Ascending aorta (tissue), 2 donors: ENCODE measurements around the gene CACNA2D3. TPM values are rescaled to one million over a fixed set of nuclear protein-coding genes. Genes with fewer than 3 reads are reported as not detected.
"Not testable (repeated sequence)": the region's sequence is repeated elsewhere in the genome, so short reads cannot be mapped to it uniquely, and the experiment has no call there.

Source experiments
- DNase-seq, 2 donors: peaks; one replicate each; pipeline ENCODE4 v3.0.0-alpha.2; 2019; ENCODE audit warnings: low spot score in 2 of 2
- H3K27ac ChIP-seq, 2 donors: fragments of 200-600 bp; sonication (generic); one replicate each; pipeline ENCODE4 v1.5.1; 2016 to 2017; ENCODE audit warnings: mild to moderate bottlenecking in 1 of 2
- H3K27me3 ChIP-seq: fragments of 200-600 bp; sonication (generic); one replicate; pipeline ENCODE4 v1.5.1; 2017
- H3K36me3 ChIP-seq, 2 donors: fragments of 200-600 bp; sonication (generic); one replicate each; pipeline ENCODE4 v1.5.1; 2016
- H3K4me1 ChIP-seq, 2 donors: fragments of 200-600 bp; sonication (generic); one replicate each; pipeline ENCODE4 v1.5.1; 2016 to 2017; ENCODE audit warnings: mild to moderate bottlenecking in 1 of 2
- H3K4me3 ChIP-seq, 2 donors: fragments of 200-600 bp; sonication (generic); one replicate each; pipeline ENCODE4 v1.5.1; 2016 to 2017; ENCODE audit warnings: mild to moderate bottlenecking in 1 of 2
- H3K9me3 ChIP-seq, 2 donors: fragments of 200-600 bp; sonication (generic); one replicate each; pipeline ENCODE4 v1.5.1; 2016
- intact Hi-C: fragments of 100-400 bp; cut with DNase I; formaldehyde crosslinking; loops from one replicate; pipeline ENCODE4 v1.15.1; 2023
- total RNA-seq: library from RNA; depleted of rRNA; stranded (reverse); fragments of >200 nt; gene quantifications from one replicate; pipeline ENCODE4 v1.1.0, GENCODE V29; 2016
- TF ChIP-seq, protein P1 (sequence below), 3 experiments: fragments of 200-600 bp in 2 of 3; fragments of 450-650 bp in 1 of 3; sonication (generic) in 2 of 3; IDR thresholded peaks; one replicate each; pipeline ENCODE4 v1.5.1; 2016 to 2019; ENCODE audit warnings: antibody characterized with exemption in 3 of 3, mild to moderate bottlenecking in 1 of 3, moderate library complexity in 1 of 3

Gene CACNA2D3
- total RNA-seq, 1 donor from 2014 or later, result not detected

DNA sequence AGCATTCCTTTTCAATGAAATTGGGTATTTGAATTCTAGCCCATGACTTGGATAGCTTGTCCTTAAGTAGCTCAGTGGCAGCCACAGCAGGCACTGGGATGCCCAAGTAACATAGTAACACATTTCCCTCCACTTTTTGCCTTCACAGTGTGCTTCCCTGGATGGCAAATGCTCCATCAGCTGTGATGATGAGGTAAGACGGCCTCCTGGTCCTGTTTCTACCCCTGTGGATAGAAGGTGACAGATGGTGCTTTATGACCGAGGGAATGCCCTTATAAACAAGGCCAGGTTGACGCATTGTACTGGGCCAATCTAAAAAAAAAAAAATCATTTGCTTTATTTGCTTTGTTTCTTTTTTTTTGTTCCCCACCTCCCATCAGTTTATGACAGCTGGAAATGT lies 847.3 kb downstream of the CACNA2D3 start:
- Histone ChIP-seq H3K4me3 (no peak overlapping the region), H3K36me3 (no peaks in the 10 kb centered on the region), H3K9me3 (no peaks in the 10 kb centered on the region), H3K27me3 (no peaks in the 10 kb centered on the region), H3K4me1 (no peaks in the 10 kb centered on the region), H3K27ac (no peak overlapping the region)
- intact Hi-C loops, result no loop called here
- no peak for DNase-seq
- TF ChIP-seq, protein P1, sequence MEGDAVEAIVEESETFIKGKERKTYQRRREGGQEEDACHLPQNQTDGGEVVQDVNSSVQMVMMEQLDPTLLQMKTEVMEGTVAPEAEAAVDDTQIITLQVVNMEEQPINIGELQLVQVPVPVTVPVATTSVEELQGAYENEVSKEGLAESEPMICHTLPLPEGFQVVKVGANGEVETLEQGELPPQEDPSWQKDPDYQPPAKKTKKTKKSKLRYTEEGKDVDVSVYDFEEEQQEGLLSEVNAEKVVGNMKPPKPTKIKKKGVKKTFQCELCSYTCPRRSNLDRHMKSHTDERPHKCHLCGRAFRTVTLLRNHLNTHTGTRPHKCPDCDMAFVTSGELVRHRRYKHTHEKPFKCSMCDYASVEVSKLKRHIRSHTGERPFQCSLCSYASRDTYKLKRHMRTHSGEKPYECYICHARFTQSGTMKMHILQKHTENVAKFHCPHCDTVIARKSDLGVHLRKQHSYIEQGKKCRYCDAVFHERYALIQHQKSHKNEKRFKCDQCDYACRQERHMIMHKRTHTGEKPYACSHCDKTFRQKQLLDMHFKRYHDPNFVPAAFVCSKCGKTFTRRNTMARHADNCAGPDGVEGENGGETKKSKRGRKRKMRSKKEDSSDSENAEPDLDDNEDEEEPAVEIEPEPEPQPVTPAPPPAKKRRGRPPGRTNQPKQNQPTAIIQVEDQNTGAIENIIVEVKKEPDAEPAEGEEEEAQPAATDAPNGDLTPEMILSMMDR (IDR thresholded peaks at IDR 0.05), result no peak

DNA sequence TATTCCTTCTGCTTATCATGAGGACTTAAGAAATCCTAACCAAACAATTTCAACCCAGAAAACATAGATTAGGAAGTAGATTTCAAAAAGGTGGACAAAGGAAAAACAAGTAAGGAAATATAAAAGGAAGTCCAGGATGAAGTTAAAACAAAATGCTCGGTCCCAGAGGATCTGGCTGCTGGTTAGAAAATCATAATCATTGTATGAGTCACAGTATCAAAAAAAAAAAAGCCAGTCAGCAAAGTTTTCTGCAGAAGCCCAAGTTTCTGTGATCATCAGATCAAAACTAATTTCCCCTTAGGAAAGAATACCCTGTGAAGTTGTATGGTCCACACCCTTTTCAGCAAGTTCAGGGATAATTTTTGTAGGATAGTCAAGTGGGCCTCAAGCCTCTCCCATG lies 848.5 kb downstream of the CACNA2D3 start:
- DNase-seq, result no peak
- TF ChIP-seq, protein P1 (IDR thresholded peaks at IDR 0.05), result no peak
- no peaks in the 10 kb centered on the region for H3K9me3 ChIP-seq
- H3K27ac ChIP-seq, result no peak overlapping the region
- H3K4me3 ChIP-seq, result no peak overlapping the region
- H3K27me3 ChIP-seq, result no peaks in the 10 kb centered on the region
- intact Hi-C loops, result no loop called here
- H3K36me3 ChIP-seq, result no peaks in the 10 kb centered on the region
- H3K4me1 ChIP-seq, result no peaks in the 10 kb centered on the region

DNA sequence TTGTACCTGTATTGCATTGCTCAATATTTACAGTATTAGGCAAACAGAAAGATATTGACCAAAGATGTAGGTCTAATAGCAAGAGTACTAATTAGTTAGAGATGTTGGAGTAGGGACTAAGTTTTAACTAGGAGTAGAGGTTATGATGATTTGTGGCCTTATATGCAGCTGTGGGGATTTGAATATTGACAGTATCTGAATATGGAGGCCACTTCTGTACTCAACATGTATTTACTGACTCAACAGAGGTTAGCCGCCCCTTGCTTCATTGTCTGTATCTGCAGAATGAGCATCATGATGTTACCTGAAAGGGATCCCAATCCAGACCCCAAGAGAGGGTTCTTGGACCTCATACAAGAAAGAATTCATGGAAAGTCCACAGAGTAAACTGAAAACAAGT lies 855.1 kb downstream of the CACNA2D3 start:
- no peak for DNase-seq
- intact Hi-C loops, result no loop called here
- H3K4me3 ChIP-seq, result no peak overlapping the region
- H3K27me3 ChIP-seq, result no peaks in the 10 kb centered on the region
- no peak overlapping the region for H3K27ac ChIP-seq
- H3K36me3 ChIP-seq, result no peaks in the 10 kb centered on the region
- H3K4me1 ChIP-seq, result no peaks in the 10 kb centered on the region
- TF ChIP-seq, protein P1 (IDR thresholded peaks at IDR 0.05), result no peak
- H3K9me3 ChIP-seq, result no peaks in the 10 kb centered on the region

DNA sequence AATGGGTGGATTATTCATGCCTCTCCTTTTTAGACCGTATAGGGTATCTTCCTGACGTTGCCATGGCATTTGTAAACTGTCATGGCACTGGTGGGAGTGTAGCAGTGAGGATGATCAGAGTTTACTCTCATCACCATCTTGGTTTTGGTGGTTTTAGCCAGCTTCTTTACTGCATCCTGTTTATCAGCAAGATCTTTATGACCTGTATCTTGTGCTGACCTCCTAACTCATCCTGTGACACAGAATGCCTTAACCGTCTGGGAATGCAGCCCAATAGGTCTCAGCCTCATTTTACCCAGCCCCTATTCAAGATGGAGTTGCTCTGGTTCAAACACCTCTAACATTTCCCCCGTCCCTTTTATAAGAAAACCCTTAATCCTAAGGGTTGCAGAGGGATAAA lies 855.6 kb downstream of the CACNA2D3 start:
- H3K27me3 ChIP-seq, DNase-seq, H3K36me3 ChIP-seq, H3K9me3 ChIP-seq, intact Hi-C loops, H3K4me1 ChIP-seq, H3K27ac ChIP-seq, H3K4me3 ChIP-seq: not testable (repeated sequence)

DNA sequence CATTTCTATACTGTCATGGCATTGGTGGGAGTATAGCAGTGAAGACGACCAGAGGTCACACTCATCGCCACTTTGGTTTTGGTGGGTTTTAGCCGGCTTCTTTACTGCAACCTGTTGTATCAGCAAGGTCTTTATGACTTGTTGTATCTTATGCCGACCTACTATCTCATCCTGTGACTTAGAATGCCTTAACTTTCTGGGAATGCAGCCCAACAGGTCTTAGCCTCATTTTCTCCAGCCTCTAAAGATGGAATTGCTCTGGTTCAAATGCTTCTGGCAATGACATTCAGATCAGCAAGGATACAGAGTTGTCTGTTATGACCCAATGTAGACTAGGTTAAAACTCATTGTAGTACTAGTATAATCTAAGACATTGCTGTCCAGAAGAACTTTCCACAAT lies 860.5 kb downstream of the CACNA2D3 start:
- Histone ChIP-seq H3K27ac (no peak overlapping the region), H3K4me1 (no peaks in the 10 kb centered on the region), H3K4me3 (no peak overlapping the region), H3K9me3 (no peaks in the 10 kb centered on the region), H3K36me3 (no peaks in the 10 kb centered on the region), H3K27me3 (no peaks in the 10 kb centered on the region)
- DNase-seq, result no peak
- TF ChIP-seq, protein P1 (IDR thresholded peaks at IDR 0.05), result no peak
- intact Hi-C loops, result no loop called here

DNA sequence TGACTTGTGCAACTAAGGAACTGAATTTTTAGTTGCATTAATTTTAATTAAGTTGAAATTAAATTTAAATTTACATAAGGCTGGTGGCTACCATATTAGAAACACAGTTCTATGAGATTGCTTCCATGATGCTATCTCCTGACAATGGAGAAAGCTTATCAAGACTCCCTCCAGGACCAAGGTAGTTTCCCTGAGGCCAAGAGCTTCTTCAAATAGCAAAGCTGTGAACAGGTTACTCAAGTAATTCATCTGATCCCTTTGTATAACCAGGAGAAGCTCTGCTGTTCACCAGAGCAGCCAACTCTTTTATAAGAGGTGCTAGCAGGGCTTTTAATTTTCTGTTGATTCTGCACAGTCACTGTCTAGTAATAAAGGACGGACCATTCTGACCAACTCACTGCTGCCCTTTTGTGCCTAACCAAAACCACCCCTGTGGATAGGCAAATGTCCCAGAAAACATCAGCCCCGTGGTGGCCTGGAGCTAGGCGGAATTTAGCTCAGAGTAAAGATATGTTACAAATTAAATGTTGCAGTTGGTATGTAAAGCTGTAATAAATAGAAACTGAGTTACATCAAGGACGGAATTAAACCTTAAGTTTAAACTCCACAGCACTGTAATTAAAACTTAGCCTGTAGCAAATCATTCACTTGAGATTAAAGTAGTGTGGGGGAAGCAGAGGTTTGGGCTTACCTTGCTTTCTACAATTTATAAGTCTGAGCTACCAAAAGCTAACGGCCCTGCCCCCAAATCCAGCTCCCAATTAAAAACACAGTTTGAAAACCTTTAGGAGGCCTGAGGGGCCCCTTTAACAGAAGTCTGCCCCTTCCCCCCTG lies 861.1 kb downstream of the CACNA2D3 start:
- no peak overlapping the region for H3K27ac ChIP-seq
- intact Hi-C loops, result no loop called here
- DNase-seq, result no peak
- no peaks in the 10 kb centered on the region for H3K4me1 ChIP-seq
- H3K36me3 ChIP-seq, result no peaks in the 10 kb centered on the region
- no peaks in the 10 kb centered on the region for H3K9me3 ChIP-seq
- TF ChIP-seq, protein P1 (IDR thresholded peaks at IDR 0.05), result no peak
- H3K4me3 ChIP-seq, result no peak overlapping the region
- no peaks in the 10 kb centered on the region for H3K27me3 ChIP-seq
